Left lung (tissue), 14 donors: ENCODE measurements around the gene IDH2. TPM values are rescaled to one million over a fixed set of nuclear protein-coding genes. Genes with fewer than 3 reads are reported as not detected.
A peak's percentile ranks its signal among the peaks of the same experiment; 100 is the strongest.
"Not testable (repeated sequence)": the region's sequence is repeated elsewhere in the genome, so short reads cannot be mapped to it uniquely, and the experiment has no call there.

Experiments used
- ATAC-seq: fragments of 200-7000 bp; cut with Tn5 transposase; one replicate; pipeline ENCODE4 v1.9.1; 2020; ENCODE audit warnings: moderate library complexity
- DNase-seq, 4 donors: peaks; one replicate each; pipeline ENCODE4 v3.0.0-alpha.2; 2013 to 2020
- H3K27ac ChIP-seq, 2 donors: fragments of 200-600 bp; sonication (generic) in 1 of 2; one replicate each; pipeline versions ENCODE4 v1.5.0 to v1.8.0; 2020 to 2021
- H3K27me3 ChIP-seq, 2 donors: fragments of 200-600 bp; sonication (generic) in 1 of 2; one replicate each; pipeline versions ENCODE4 v1.5.0 to v1.8.0; 2020 to 2021
- H3K36me3 ChIP-seq, 2 donors: fragments of 200-600 bp; sonication (generic) in 1 of 2; one replicate each; pipeline versions ENCODE4 v1.5.0 to v1.8.0; 2020 to 2021
- H3K4me1 ChIP-seq, 2 donors: fragments of 200-600 bp; one replicate each; pipeline ENCODE4 v1.8.0; 2021
- H3K4me3 ChIP-seq, 2 donors: fragments of 200-600 bp; sonication (generic) in 1 of 2; one replicate each; pipeline versions ENCODE4 v1.5.0 to v1.8.0; 2020 to 2021; ENCODE audit warnings: mild to moderate bottlenecking in 1 of 2
- H3K9me3 ChIP-seq, 2 donors: fragments of 200-600 bp; sonication (generic) in 1 of 2; one replicate each; pipeline versions ENCODE4 v1.5.0 to v1.8.0; 2020 to 2021
- intact Hi-C, 2 donors: fragments of 100-400 bp; cut with DNase I; formaldehyde crosslinking; loops; one replicate each; pipeline versions ENCODE4 v1.11.2 to v1.14.2; 2022
- long read RNA-seq, 12 donors: library from polyadenylated mRNA in 2 of 12; unstranded in 2 of 12; transcript quantifications; one replicate each; pipeline ENCODE4 v2.0.0 and lab custom pipeline, GENCODE V29; 2019 to 2026
- polyA plus RNA-seq, 6 donors: library from polyadenylated mRNA; unstranded; fragments of 120-200 nt; gene quantifications; one replicate each; pipeline ENCODE4 v1.2.1, GENCODE V29; 2013; ENCODE audit not compliant: insufficient read length in 6 of 6
- total RNA-seq, 2 donors: library from RNA; stranded (reverse); fragmentation: NEBNext Ultra II Directional; extraction: Animal tissue kit (Norgen Biotek cat#: 25700); gene quantifications; one replicate each; pipeline ENCODE4 v1.2.1, GENCODE V29; 2021
- TF ChIP-seq, protein P1 (sequence below), 2 donors: fragments of 200-600 bp; sonication (generic) in 1 of 2; IDR thresholded peaks; one replicate each; pipeline versions ENCODE4 v1.5.0 to v1.8.0; 2021; ENCODE audit warnings: antibody characterized with exemption in 2 of 2
- donor health status: DM: no; HTN: yes; CAD: no.
- donor health status: DM: no; HTN: no; CAD: no.

IDH2 gene
- total RNA-seq (10 to 100 TPM; 92.7 to 95.3 TPM), polyA plus RNA-seq (100 to 1,000 TPM; 114 to 137 (median 125) TPM)
- long read RNA-seq, donor 1, transcript IDH2-201 (11 exons, 2,694 nt), result major isoform, 56 of 85 reads
- long read RNA-seq, donor 1, partial matches to known transcripts, result 28 of 85 reads
- long read RNA-seq, donor 1, other reads (novel, unspliced or antisense), result 0 of 85 reads
- long read RNA-seq, donor 2, transcript IDH2-201 (11 exons, 2,694 nt), result major isoform, 35 of 50 reads
- long read RNA-seq, donor 2, partial matches to known transcripts, result 11 of 50 reads
- long read RNA-seq, donor 2, other reads (novel, unspliced or antisense), result 0 of 50 reads
- long read RNA-seq, donor 3, transcript IDH2-201 (11 exons, 2,694 nt), result major isoform, 55 of 55 reads
- long read RNA-seq, donor 3, partial matches to known transcripts, result 0 of 55 reads
- long read RNA-seq, donor 3, other reads (novel, unspliced or antisense), result 0 of 55 reads
- long read RNA-seq, donor 4, transcript IDH2-201 (11 exons, 2,694 nt), result major isoform, 129 of 149 reads
- long read RNA-seq, donor 4, partial matches to known transcripts, result 11 of 149 reads
- long read RNA-seq, donor 4, other reads (novel, unspliced or antisense), result 6 of 149 reads
- long read RNA-seq, donor 5, transcript IDH2-201 (11 exons, 2,694 nt), result major isoform, 46 of 47 reads
- long read RNA-seq, donor 5, partial matches to known transcripts, result 0 of 47 reads
- long read RNA-seq, donor 5, other reads (novel, unspliced or antisense), result 0 of 47 reads
- long read RNA-seq, donor 6, transcript IDH2-201 (11 exons, 2,694 nt), result major isoform, 32 of 37 reads
- long read RNA-seq, donor 6, transcript IDH2-204 (9 exons, 1,449 nt), result minor isoform, 5 of 37 reads
- long read RNA-seq, donor 6, partial matches to known transcripts, result 0 of 37 reads
- long read RNA-seq, donor 6, other reads (novel, unspliced or antisense), result 0 of 37 reads
- long read RNA-seq, donor 7, transcript IDH2-201 (11 exons, 2,694 nt), result major isoform, 21 of 22 reads
- long read RNA-seq, donor 7, partial matches to known transcripts, result 0 of 22 reads
- long read RNA-seq, donor 7, other reads (novel, unspliced or antisense), result 0 of 22 reads
- long read RNA-seq, donor 8, transcript IDH2-201 (11 exons, 2,694 nt), result major isoform, 30 of 34 reads
- long read RNA-seq, donor 8, partial matches to known transcripts, result 0 of 34 reads
- long read RNA-seq, donor 8, other reads (novel, unspliced or antisense), result 0 of 34 reads
- long read RNA-seq, donor 9, result 0 reads
- long read RNA-seq, donor 10, transcript IDH2-201 (11 exons, 2,694 nt), result major isoform, 199 of 226 reads
- long read RNA-seq, donor 10, transcript IDH2-204 (9 exons, 1,449 nt), result minor isoform, 8 of 226 reads
- long read RNA-seq, donor 10, partial matches to known transcripts, result 5 of 226 reads
- long read RNA-seq, donor 10, other reads (novel, unspliced or antisense), result 14 of 226 reads
- long read RNA-seq, donor 11, result 0 reads
- long read RNA-seq, donor 12, transcript IDH2-201 (11 exons, 2,694 nt), result major isoform, 41 of 41 reads
- long read RNA-seq, donor 12, partial matches to known transcripts, result 0 of 41 reads
- long read RNA-seq, donor 12, other reads (novel, unspliced or antisense), result 0 of 41 reads

DNA sequence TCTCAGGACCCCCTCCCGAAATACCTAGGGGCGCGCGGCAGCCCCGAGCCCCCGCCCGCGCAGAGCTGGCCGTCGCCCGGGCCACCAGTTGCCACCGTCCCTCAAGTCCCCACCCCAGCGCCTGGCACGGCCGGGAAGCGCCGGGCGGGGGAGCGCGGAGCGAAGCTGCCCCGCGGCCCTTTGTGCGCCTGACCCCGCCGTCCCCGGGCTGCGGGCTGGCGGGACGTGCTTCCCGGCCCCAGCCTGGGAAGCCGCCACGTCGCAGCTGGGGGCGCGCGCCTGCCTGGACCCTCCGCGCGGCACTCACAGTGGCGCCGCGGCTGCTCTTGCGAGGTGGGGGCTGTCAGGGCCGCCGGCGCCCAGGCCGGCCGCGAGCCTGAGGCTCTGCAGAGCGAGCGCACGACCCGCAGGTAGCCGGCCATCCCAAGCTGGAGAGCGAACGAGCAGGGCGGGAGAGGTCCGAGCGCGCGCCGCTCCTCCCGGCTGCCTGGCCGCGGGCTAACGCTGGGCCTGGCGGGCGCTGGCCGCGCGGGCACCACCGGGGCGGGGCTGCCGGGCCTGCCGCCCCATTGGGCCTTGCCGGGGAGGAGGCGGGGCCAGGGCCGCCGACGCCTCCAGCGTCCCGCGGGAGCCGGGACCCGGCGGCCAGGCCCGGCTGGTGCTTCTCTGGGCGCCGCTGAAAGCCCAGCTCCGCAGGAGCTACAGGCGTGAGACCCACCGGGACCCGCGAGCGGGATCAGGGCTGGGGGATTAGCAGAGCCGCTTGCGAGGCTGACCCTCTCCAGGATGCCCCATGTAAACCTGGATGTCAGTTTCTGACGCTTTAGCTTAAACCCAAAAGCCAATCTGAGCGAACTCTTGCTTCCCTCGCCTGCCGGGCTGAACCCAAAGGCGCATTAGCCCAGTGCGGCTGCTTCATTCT is at the start of gene IDH2:
Gene IDH2 (minus strand): TSS at position 500 of the 922 bp plus-strand sequence. CDS start 78 bp downstream, at position 422.
- H3K9me3 ChIP-seq, result no peaks in the 10 kb centered on the region
- H3K27me3 ChIP-seq, result no peaks in the 10 kb centered on the region
- no peaks in the 10 kb centered on the region for H3K36me3 ChIP-seq
- ATAC-seq, result peak; percentile 94
- DNase-seq, result peak; percentile 82 to 97 (median 88)
- H3K27ac ChIP-seq, result peak within 1 kb of the TSS; percentile 93 to 95
- H3K4me1 ChIP-seq, result peaks cover 27 to 51% of the 10 kb centered on the region in 2 donors
- TF ChIP-seq, protein P1, sequence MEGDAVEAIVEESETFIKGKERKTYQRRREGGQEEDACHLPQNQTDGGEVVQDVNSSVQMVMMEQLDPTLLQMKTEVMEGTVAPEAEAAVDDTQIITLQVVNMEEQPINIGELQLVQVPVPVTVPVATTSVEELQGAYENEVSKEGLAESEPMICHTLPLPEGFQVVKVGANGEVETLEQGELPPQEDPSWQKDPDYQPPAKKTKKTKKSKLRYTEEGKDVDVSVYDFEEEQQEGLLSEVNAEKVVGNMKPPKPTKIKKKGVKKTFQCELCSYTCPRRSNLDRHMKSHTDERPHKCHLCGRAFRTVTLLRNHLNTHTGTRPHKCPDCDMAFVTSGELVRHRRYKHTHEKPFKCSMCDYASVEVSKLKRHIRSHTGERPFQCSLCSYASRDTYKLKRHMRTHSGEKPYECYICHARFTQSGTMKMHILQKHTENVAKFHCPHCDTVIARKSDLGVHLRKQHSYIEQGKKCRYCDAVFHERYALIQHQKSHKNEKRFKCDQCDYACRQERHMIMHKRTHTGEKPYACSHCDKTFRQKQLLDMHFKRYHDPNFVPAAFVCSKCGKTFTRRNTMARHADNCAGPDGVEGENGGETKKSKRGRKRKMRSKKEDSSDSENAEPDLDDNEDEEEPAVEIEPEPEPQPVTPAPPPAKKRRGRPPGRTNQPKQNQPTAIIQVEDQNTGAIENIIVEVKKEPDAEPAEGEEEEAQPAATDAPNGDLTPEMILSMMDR (IDR thresholded peaks at IDR 0.05), result no peak
- H3K4me3 ChIP-seq, result peak within 1 kb of the TSS; percentile 84 to 92
- intact Hi-C loops, result no loop called here

DNA sequence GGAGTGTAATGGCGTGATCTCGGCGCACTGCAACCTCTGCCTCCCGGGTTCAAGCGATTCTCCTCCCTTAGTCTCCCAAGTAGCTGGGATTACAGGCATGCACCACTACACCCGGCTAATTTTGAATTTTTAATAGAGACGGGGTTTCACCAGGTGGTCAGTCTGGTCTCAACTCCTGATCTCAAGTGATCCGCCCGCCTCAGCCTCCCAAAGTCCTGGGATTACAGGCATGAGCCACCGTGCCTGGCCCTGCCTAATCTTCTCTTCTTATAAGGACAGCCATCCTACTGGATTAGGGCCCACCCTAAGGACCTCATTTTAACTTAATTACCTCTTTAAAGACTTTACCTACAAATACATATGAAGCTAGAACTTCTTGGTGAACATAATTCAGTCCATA is 48.3 kb upstream of the IDH2 start:
- H3K27ac ChIP-seq, DNase-seq, ATAC-seq, H3K9me3 ChIP-seq, H3K27me3 ChIP-seq, intact Hi-C loops, H3K4me3 ChIP-seq, H3K36me3 ChIP-seq: not testable (repeated sequence)
- peaks cover 10% of the 10 kb centered on the region in 2 donors for H3K4me1 ChIP-seq

DNA sequence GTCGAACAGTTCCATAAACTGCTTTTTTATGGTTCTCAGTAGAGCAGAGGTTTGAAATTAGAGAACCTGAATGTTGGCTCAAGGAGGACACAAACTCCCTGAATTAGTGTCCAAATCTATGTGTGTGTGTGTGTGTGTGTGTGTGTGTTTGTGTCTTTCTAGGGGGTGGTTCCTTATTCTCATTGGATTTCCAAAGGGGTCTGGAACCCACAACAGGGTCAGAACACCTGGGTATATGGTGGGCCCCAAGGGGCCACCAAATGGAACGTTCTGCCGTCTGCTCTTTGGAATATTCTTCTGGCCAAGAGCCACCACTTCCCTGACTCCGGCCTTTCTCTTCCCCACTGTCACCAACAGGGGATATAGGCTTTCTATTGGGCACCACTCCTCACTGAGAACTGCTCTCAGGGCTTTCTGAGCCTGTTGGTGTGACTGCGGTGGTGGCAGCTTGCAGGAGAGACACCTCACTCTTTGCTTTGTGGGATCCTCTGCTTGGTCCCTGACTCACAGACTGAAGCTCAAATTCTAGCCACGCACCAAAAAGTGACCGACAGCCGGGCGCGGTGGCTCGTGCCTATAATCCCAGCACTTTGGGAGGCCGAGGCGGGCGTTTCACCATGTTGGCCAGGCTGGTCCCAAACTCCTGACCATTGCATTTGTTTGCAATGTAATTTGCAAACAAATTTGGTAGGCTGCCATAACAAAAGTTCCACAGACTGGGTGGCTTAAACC is 47.5 kb upstream of the IDH2 start:
- intact Hi-C loops, result no loop called here
- no peak for ATAC-seq

DNA sequence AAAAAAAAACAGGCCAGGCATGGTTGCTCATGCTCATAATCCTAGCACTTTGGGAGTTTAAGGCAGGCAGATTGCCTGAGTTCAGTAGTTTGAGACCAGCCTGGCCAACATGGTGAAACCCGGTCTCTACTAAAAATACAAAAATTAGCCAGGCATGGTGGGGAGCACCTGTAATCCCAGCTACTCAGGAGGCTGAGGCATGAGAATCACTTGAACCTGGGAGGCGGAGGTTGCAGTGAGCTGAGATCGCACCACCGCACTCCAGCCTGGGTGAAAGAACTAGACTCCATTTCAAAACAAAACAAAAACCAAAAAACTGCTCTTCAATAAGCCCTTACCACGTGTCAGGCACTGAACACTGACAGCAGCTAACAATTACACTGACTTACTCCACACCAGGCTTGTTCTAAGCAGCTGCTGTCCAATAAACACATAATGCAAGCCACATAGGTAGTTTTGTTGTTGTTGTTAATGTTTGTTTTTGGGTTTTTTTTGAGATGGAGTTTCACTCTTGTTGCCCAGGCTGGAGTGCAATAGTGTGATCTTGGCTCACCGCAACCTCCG is 44.0 kb upstream of the IDH2 start:
- H3K27me3 ChIP-seq, ATAC-seq, H3K4me1 ChIP-seq, H3K4me3 ChIP-seq, H3K36me3 ChIP-seq, H3K27ac ChIP-seq, DNase-seq, intact Hi-C loops, H3K9me3 ChIP-seq: not testable (repeated sequence)

More for the DNA sequence above, 47.5 kb upstream of the IDH2 start:
- Histone ChIP-seq H3K4me1 (peaks cover 2 to 3% of the 10 kb centered on the region in 2 donors), H3K27me3 (no peaks in the 10 kb centered on the region), H3K9me3 (no peaks in the 10 kb centered on the region), H3K36me3 (no peaks in the 10 kb centered on the region), H3K27ac (no peak overlapping the region), H3K4me3 (no peak overlapping the region)
- DNase-seq, result no peak
- TF ChIP-seq, protein P1 (IDR thresholded peaks at IDR 0.05), result no peak
